CD8-positive, alpha-beta memory T cell (primary cell): ENCODE data around the gene CAB39L. TPM values are rescaled to one million over a fixed set of nuclear protein-coding genes. Genes with fewer than 3 reads are reported as not detected.
"Not testable (repeated sequence)": the region's sequence is repeated elsewhere in the genome, so short reads cannot be mapped to it uniquely, and the experiment has no call there.

ENCODE experiments used
- CTCF ChIA-PET: fragments of 350-600 bp; sonication (Branson Sonifier 250); formaldehyde crosslinking; loops from one replicate; lab custom pipeline; 2021; ENCODE audit warnings: antibody characterized with exemption; lab: Charles Lee
- POLR2A ChIA-PET: fragments of 350-600 bp; sonication (Branson Sonifier 250); formaldehyde crosslinking; loops from one replicate; lab custom pipeline; 2021; ENCODE audit warnings: antibody characterized with exemption; lab: Charles Lee
- DNase-seq, 5 donors: peaks; one replicate each; pipeline versions ENCODE4 v3.0.0 to v3.0.0-alpha.2; 2020 to 2022; ENCODE audit warnings: mixed read lengths in 1 of 5
- H3K27ac ChIP-seq: one replicate; pipeline ENCODE4 v1.7.0; 2013; ENCODE audit warnings: low read depth, mild to moderate bottlenecking, low read length, moderate library complexity
- H3K27me3 ChIP-seq: 2 replicates; pipeline ENCODE4 v1.7.0; 2013; ENCODE audit warnings: low read length, mild to moderate bottlenecking; ENCODE audit not compliant: insufficient read depth, poor library complexity, severe bottlenecking
- H3K36me3 ChIP-seq: 2 replicates; pipeline ENCODE4 v1.7.0; 2013; ENCODE audit warnings: mild to moderate bottlenecking, low read length, moderate library complexity; ENCODE audit not compliant: insufficient read depth
- H3K4me1 ChIP-seq: 2 replicates; pipeline ENCODE4 v1.7.0; 2013; ENCODE audit warnings: mild to moderate bottlenecking, low read length, moderate library complexity; ENCODE audit not compliant: insufficient read depth
- H3K4me3 ChIP-seq: 2 replicates; pipeline ENCODE4 v1.7.0; 2013; ENCODE audit warnings: mild to moderate bottlenecking, low read length
- H3K9me3 ChIP-seq: 2 replicates; pipeline ENCODE4 v1.7.0; 2013; ENCODE audit warnings: mild to moderate bottlenecking, low read length
- H3K27ac Mint-ChIP-seq, 8 donors: one replicate each; pipeline ENCODE4 v1.8.0; 2020 to 2021; ENCODE audit warnings: mixed read lengths in 8 of 8, mild to moderate bottlenecking in 6 of 8, inconsistent platforms in 3 of 8, moderate library complexity in 3 of 8
- H3K27me3 Mint-ChIP-seq, 2 donors: one replicate each; pipeline ENCODE4 v1.8.0; 2020 to 2021; ENCODE audit warnings: mixed read lengths in 2 of 2, mild to moderate bottlenecking in 1 of 2, moderate library complexity in 1 of 2
- H3K36me3 Mint-ChIP-seq, 3 donors: one replicate each; pipeline ENCODE4 v1.8.0; 2020 to 2021; ENCODE audit warnings: mixed read lengths in 3 of 3, inconsistent platforms in 1 of 3, mild to moderate bottlenecking in 1 of 3
- H3K4me1 Mint-ChIP-seq, 3 donors: one replicate each; pipeline ENCODE4 v1.8.0; 2020 to 2021; ENCODE audit warnings: mixed read lengths in 3 of 3, inconsistent platforms in 1 of 3, mild to moderate bottlenecking in 1 of 3
- H3K4me3 Mint-ChIP-seq, 7 donors: one replicate each; pipeline ENCODE4 v1.8.0; 2020 to 2021; ENCODE audit warnings: mixed read lengths in 7 of 7, mild to moderate bottlenecking in 6 of 7, moderate library complexity in 4 of 7, inconsistent platforms in 2 of 7
- H3K9me3 Mint-ChIP-seq, 5 donors: one replicate each; pipeline ENCODE4 v1.8.0; 2020 to 2022; ENCODE audit warnings: mixed read lengths in 5 of 5, mild to moderate bottlenecking in 3 of 5, moderate library complexity in 2 of 5, inconsistent platforms in 1 of 5
- polyA plus RNA-seq: library from polyadenylated mRNA; unstranded; fragments of 300-500 nt; fragmentation: Illumina TruSeq; gene quantifications from one replicate; pipeline ENCODE4 v1.2.3, GENCODE V29; 2021
- total RNA-seq, 2 experiments: library from RNA; stranded (reverse); gene quantifications; one replicate each; pipeline ENCODE4 v1.2.3, GENCODE V29; 2021

CAB39L gene
- total and polyA plus RNA-seq, 3 experiments from 2014 or later: 4.7 to 7.4 (median 5.8) TPM

DNA sequence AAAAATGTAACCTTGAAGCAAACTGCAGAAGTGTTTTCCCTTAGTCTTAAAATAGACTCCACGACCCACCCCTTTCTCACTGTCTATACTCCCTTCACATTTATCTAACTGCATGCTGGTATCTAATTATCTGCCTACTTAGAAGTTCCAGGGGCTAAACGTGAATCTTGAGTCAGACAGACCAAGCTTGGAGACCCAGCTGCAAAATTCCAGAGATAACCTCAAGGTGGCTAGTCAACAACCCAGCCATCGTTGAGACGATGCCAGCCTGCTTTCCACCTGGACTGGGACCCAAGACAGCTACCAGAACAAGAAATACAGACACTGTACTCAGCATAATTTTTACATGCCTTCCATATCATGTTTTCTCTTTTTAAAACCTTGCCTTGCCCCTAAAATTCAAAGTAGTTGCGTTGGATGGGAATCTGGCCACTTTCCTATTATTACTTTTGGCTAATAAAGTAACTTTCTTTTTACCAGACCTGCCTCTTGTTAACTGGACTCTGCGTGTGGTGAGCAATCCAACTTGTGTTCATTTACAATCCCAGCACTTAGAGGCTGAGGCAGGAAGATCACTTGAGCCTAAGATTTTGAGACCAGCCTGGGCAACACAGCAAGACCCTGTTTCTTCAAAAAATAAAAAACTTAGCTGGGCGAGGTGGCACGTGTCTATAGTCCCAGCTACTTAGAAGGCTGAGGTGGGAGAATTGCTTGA is 113.9 kb downstream of the CAB39L start:
- no peak for DNase-seq
- H3K27ac Mint-ChIP-seq: no peak overlapping the region
- Histone ChIP-seq H3K36me3 (no peaks in the 10 kb centered on the region), H3K27me3 (no peaks in the 10 kb centered on the region), H3K27ac (no peak overlapping the region), H3K9me3 (no peaks in the 10 kb centered on the region), H3K4me1 (no peaks in the 10 kb centered on the region), H3K4me3 (no peak overlapping the region)
- H3K4me3 Mint-ChIP-seq: no peak overlapping the region
- ChIA-PET POLR2A (no interaction called here), CTCF (no interaction called here)
- H3K27me3 Mint-ChIP-seq: no peaks in the 10 kb centered on the region
- no peaks in the 10 kb centered on the region for H3K4me1 Mint-ChIP-seq
- peaks cover 0 to 7% (median 7%) of the 10 kb centered on the region in 3 donors for H3K36me3 Mint-ChIP-seq
- no peaks in the 10 kb centered on the region for H3K9me3 Mint-ChIP-seq

DNA sequence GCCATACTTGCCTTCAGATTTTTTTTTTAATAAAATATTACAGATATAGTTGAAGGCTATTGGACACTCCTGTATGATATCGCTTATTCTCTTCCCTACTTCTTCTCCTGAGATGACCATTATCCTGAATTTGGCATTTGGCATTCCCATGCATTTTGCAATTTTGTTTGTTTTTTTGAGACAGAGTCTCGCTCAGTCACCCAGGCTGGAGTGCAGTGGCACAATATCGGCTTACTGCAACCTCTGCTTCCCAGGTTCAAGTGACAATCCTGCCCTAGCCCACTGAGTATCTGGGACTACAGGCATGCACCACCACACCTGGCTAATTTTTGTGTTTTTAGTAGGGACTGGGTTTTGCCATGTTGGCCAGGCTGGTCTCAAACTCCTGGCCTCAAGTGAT is 116.7 kb downstream of the CAB39L start:
- H3K9me3 Mint-ChIP-seq, H3K36me3 ChIP-seq, H3K4me1 ChIP-seq, DNase-seq, CTCF ChIA-PET, POLR2A ChIA-PET, H3K27ac ChIP-seq, H3K27ac Mint-ChIP-seq, H3K4me3 ChIP-seq, H3K4me1 Mint-ChIP-seq, H3K4me3 Mint-ChIP-seq, H3K27me3 Mint-ChIP-seq, H3K27me3 ChIP-seq, H3K36me3 Mint-ChIP-seq, H3K9me3 ChIP-seq: not testable (repeated sequence)

DNA sequence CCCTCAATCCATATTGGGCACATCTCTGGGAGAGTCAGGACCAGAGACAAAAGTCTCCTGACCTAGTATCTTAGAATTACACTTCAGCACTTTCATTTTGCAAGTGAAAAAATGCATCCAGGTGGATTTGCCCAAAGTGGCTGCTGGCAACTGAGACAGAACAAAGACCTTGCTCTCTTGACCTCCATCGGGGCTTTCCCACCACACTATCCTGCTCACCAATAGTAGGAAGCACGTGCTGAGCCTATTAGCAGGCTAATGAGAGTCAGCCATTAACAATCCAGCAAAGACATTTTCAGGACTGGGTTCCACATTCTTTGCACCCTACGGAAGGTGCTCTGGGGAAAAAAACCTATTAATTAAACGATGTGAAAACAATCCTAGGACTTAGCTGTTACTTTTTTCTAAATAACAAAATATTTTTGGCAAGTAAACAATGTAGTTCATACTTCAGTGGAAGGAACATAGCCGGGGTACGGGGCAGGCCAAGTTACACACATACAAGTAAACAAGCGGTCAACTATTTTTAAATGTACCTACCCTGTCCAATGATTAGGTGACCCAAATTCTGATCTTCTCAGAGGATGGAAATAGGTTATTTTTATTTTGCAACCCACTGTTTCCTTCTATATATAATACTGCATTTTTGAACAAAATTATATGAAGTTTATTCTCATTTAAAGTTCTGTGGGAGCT is 117.5 kb downstream of the CAB39L start:
- no peak for DNase-seq
- no peak overlapping the region for H3K27ac Mint-ChIP-seq
- Histone ChIP-seq H3K9me3 (no peaks in the 10 kb centered on the region), H3K27ac (no peak overlapping the region), H3K36me3 (no peaks in the 10 kb centered on the region), H3K4me3 (no peak overlapping the region), H3K4me1 (no peaks in the 10 kb centered on the region), H3K27me3 (no peaks in the 10 kb centered on the region)
- no peaks in the 10 kb centered on the region for H3K27me3 Mint-ChIP-seq
- H3K4me1 Mint-ChIP-seq: peaks cover 1 to 2% (median 2%) of the 10 kb centered on the region in 3 donors
- ChIA-PET CTCF (no interaction called here), POLR2A (no interaction called here)
- no peak overlapping the region for H3K4me3 Mint-ChIP-seq
- H3K9me3 Mint-ChIP-seq: no peaks in the 10 kb centered on the region
- H3K36me3 Mint-ChIP-seq: peaks cover 0 to 2% (median 0%) of the 10 kb centered on the region in 3 donors

DNA sequence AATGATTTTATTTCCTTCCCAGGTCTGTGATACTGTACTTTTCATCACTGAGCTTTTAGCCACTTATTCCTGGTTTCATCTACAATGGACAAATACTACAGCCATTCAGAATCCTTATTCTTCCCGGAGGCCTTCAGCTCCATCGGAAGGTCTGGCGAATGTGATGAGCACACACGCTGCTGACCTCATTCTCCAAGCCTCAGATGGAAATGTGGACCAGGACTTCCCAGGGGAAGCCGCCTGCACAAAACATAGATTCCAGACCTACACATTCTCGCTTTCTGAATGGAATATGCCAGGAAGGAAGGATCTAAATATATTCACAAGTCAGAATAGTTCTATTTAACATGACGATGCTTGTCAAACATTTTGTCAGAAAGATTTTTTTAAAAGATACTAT is 120.5 kb downstream of the CAB39L start:
- peaks cover 11 to 12% (median 11%) of the 10 kb centered on the region in 3 donors for H3K4me1 Mint-ChIP-seq
- H3K4me3 Mint-ChIP-seq: no peak overlapping the region
- no peak overlapping the region for H3K27ac ChIP-seq
- ChIA-PET POLR2A (no interaction called here), CTCF (interaction anchor here (1.4 kb wide), 1 partner anchor 27 kb away, joined by 4 read pairs; no protein-coding TSS in a partner anchor)
- peak overlapping the region in 1 of 8 donors; percentile 41 for H3K27ac Mint-ChIP-seq
- no peak overlapping the region for H3K4me3 ChIP-seq
- no peak for DNase-seq
- peaks cover 0 to 2% (median 0%) of the 10 kb centered on the region in 3 donors for H3K36me3 Mint-ChIP-seq
- H3K27me3 Mint-ChIP-seq: no peaks in the 10 kb centered on the region
- H3K36me3 ChIP-seq: no peaks in the 10 kb centered on the region
- no peaks in the 10 kb centered on the region for H3K4me1 ChIP-seq
- no peaks in the 10 kb centered on the region for H3K9me3 ChIP-seq
- H3K27me3 ChIP-seq: no peaks in the 10 kb centered on the region
- H3K9me3 Mint-ChIP-seq: no peaks in the 10 kb centered on the region

DNA sequence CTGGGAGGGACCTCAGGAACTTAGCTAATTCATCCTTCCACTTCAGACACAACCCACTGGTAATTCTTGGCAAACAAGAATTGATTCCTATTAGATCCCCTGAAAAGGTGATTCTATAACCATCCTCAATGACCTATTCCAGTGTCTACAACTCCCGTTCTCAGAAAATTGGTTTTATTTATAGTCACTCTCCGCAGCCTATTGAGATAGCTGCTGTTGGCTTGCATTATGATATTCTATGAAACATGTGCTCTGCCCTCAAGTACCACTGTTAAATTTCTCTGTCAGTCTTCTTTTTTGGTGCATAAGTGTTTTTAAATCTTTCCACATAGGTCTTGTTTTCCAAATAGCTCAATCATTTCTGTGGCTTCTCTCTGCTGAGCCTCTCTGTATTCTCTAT is 121.2 kb downstream of the CAB39L start:
- CTCF ChIA-PET: interaction anchor here (1.4 kb wide), 1 partner anchor 26 kb away, joined by 4 read pairs; no protein-coding TSS in a partner anchor
- POLR2A ChIA-PET: no interaction called here
- no peaks in the 10 kb centered on the region for H3K9me3 Mint-ChIP-seq

DNA sequence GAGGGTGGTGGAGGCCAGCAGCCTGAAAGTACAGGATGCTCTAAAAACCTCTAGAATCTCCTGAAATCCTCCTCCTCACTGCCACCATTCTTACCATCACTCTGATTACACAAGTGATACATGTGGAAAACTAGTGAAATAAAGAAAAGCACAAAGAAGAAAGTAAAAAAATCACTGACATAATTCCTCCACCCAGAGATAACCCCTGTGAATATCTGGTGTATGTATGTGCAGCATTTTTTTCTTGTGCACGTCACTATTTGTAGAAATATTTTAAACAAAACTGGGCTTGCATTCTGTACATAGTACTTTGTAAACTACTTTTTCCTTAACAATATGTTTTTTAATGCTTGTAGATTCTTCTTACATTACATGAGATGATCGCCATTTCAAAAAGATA is 122.9 kb downstream of the CAB39L start:
- H3K27me3 ChIP-seq: no peaks in the 10 kb centered on the region
- peaks cover 0 to 3% of the 10 kb centered on the region in 2 donors for H3K27me3 Mint-ChIP-seq
- peaks cover 0 to 7% (median 0%) of the 10 kb centered on the region in 3 donors for H3K36me3 Mint-ChIP-seq
- peaks cover 11 to 12% (median 11%) of the 10 kb centered on the region in 3 donors for H3K4me1 Mint-ChIP-seq
- H3K4me1 ChIP-seq: no peaks in the 10 kb centered on the region
- no peaks in the 10 kb centered on the region for H3K9me3 ChIP-seq
- no peaks in the 10 kb centered on the region for H3K36me3 ChIP-seq
- peak overlapping the region in 2 of 8 donors; percentile 62 to 67 for H3K27ac Mint-ChIP-seq
- H3K4me3 Mint-ChIP-seq: no peak overlapping the region
- no peaks in the 10 kb centered on the region for H3K9me3 Mint-ChIP-seq
- POLR2A ChIA-PET: no interaction called here
- CTCF ChIA-PET: no interaction called here
- DNase-seq: no peak
- H3K27ac ChIP-seq: no peak overlapping the region
- H3K4me3 ChIP-seq: no peak overlapping the region

More for the DNA sequence above, 121.2 kb downstream of the CAB39L start:
- H3K4me3 ChIP-seq: no peak overlapping the region
- H3K4me1 Mint-ChIP-seq: peaks cover 11 to 12% (median 11%) of the 10 kb centered on the region in 3 donors
- no peak overlapping the region for H3K27ac Mint-ChIP-seq
- no peaks in the 10 kb centered on the region for H3K36me3 ChIP-seq
- no peak overlapping the region for H3K4me3 Mint-ChIP-seq
- no peaks in the 10 kb centered on the region for H3K4me1 ChIP-seq
- DNase-seq: no peak
- no peak overlapping the region for H3K27ac ChIP-seq
- peaks cover 0 to 2% (median 0%) of the 10 kb centered on the region in 3 donors for H3K36me3 Mint-ChIP-seq
- no peaks in the 10 kb centered on the region for H3K27me3 ChIP-seq
- H3K9me3 ChIP-seq: no peaks in the 10 kb centered on the region
- H3K27me3 Mint-ChIP-seq: peaks cover 0 to 2% of the 10 kb centered on the region in 2 donors

DNA sequence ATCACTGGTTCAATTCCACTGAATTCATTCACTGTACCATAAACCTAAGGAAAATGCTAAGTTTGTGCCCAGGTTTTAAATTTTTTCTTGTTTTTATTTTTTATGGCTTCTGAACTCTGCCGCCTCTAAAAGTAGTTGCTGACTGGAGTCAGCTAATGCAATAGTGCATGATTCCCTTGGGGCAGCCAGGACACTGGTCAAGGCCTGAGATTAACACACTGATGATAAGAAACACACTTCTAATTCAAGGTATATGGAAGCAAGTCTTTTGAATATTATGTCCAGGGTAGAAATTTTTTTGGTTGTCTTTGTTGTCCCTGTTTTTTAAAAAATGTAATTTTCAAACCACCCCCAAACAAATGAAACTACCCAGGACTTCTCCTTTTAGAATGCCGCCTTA is 123.9 kb downstream of the CAB39L start:
- Histone ChIP-seq H3K36me3 (no peaks in the 10 kb centered on the region), H3K4me3 (no peak overlapping the region), H3K4me1 (no peaks in the 10 kb centered on the region), H3K27ac (no peak overlapping the region), H3K9me3 (no peaks in the 10 kb centered on the region), H3K27me3 (no peaks in the 10 kb centered on the region)
- no peak overlapping the region for H3K4me3 Mint-ChIP-seq
- H3K4me1 Mint-ChIP-seq: peaks cover 11 to 12% (median 11%) of the 10 kb centered on the region in 3 donors
- H3K27ac Mint-ChIP-seq: peak overlapping the region in 1 of 8 donors; percentile 39
- H3K9me3 Mint-ChIP-seq: no peaks in the 10 kb centered on the region
- CTCF ChIA-PET: no interaction called here
- H3K27me3 Mint-ChIP-seq: peaks cover 0 to 3% of the 10 kb centered on the region in 2 donors
- POLR2A ChIA-PET: no interaction called here
- DNase-seq: no peak
- peaks cover 0 to 7% (median 0%) of the 10 kb centered on the region in 3 donors for H3K36me3 Mint-ChIP-seq

DNA sequence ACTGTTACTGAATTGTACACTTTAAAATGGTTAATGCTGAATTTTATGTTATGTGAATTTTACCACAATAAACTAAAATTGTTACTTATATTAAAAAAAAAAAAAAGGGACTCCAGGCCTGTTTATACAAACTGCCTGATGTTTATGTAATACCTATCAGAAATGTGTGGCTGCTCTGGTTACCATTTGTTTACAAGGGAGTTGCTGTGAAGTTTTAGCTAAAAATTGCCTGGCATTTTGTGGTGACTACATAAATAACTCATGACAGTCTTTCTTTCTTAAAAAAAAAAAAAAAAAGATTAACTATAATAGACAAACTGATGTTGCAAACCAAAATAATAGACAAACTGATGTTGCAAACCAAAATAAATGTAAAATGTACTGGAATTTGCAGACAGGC is 124.3 kb downstream of the CAB39L start:
- Histone ChIP-seq H3K27me3 (no peaks in the 10 kb centered on the region), H3K4me3 (no peak overlapping the region), H3K27ac (no peak overlapping the region), H3K9me3 (no peaks in the 10 kb centered on the region), H3K4me1 (no peaks in the 10 kb centered on the region), H3K36me3 (no peaks in the 10 kb centered on the region)
- DNase-seq: no peak
- POLR2A ChIA-PET: no interaction called here
- Mint-ChIP-seq H3K27ac (no peak overlapping the region), H3K36me3 (peaks cover 0 to 7% (median 0%) of the 10 kb centered on the region in 3 donors), H3K27me3 (peaks cover 0 to 3% of the 10 kb centered on the region in 2 donors), H3K4me1 (peaks cover 11 to 12% (median 11%) of the 10 kb centered on the region in 3 donors), H3K9me3 (no peaks in the 10 kb centered on the region), H3K4me3 (no peak overlapping the region)
- CTCF ChIA-PET: no interaction called here
